ENCODE data around the gene SLC8A1.

Gene SLC8A1

GRCh38 chr2:40265602-40266001 lies 186.3 kb downstream of the SLC8A1 start:
- no peak for TF ChIP-seq CTCF (IDR thresholded peaks at IDR 0.05; ENCODE audit: insufficient read depth, missing control alignments)
- DNase-seq (ENCODE audit: insufficient read length, low spot score) (no peak), FAIRE-seq (no peak)

DNA sequence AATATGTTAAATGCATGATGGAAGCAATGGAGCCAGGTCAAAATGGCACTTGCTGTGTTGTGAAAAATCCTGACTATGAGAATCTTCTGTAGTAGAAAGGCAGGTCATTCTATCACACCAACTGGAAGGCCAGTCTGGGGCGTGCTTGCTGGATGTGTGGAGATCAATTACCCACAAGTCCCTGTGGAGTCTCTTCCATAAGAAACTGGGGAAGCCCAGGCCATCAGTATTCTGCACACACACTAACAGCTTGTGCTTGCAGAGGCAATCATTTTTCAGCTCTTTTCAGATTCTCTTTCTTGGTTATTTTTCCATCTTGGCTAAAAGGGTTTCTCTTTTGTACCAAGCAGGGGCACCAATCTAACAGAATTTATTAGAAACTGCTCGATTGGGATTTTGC lies 190.8 kb downstream of the SLC8A1 start:
- DNase-seq (ENCODE audit: insufficient read length, low spot score) = no peak
- no peak for FAIRE-seq
- TF ChIP-seq CTCF (IDR thresholded peaks at IDR 0.05; ENCODE audit: insufficient read depth, missing control alignments) = no peak

DNA sequence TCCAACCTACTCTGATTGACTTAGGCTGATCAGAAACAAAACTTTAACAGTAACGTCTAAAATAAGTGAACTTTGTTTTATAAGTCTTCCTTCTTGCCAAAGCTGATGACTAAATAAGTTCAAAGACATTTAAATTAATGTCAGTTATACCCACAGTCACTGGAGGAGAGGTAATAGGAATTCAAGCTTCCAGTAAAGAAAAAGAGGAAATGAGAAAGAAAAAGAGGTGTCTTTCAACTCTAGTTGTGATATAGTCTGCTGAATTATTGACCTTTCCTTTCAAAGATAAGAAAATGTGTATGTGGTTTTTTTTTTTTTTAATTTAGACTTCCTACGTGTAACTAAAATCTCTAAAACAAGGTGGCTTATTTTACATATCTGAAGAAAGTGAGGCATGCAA lies 191.5 kb downstream of the SLC8A1 start:
- DNase-seq (ENCODE audit: insufficient read length, low spot score) (no peak), FAIRE-seq (no peak)
- TF ChIP-seq CTCF (IDR thresholded peaks at IDR 0.05; ENCODE audit: insufficient read depth, missing control alignments) = no peak

DNA sequence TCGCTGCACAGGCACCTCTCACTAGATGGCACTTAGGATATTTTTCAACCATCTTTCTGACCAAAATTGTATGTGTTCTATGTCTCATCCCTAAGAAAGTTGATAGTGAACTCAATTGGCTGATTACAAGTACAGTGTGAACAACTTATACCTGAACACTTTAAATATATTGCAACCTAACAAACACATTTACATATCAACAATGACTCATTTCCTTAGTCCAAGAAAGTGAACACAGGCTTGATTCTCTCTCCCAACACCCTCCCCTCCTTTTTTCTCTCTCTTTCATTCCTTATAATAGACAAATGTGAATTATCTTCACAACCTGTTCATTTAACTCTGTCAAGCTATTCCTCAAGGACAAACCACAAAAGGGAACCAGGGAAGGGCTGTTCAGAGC lies 192.0 kb downstream of the SLC8A1 start:
- TF ChIP-seq CTCF (IDR thresholded peaks at IDR 0.05; ENCODE audit: insufficient read depth, missing control alignments) = no peak
- no peak for FAIRE-seq
- no peak for DNase-seq (ENCODE audit: insufficient read length, low spot score)

DNA sequence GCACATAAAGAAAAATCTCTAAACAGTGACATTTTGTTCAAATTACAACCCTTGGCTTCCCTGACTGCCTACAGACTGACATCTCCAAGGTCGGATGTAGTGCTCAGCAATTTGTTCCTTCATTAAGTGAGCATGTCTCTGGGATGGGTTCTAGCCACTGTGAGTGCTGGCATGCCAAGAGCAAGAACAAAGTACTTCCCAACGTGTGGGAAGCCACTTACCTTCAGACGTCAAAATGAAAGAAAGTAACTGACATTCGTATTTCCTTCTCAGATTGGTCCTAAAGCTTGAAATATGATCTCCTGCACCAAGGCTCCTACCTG lies 193.8 kb downstream of the SLC8A1 start:
- FAIRE-seq = no peak
- DNase-seq (ENCODE audit: insufficient read length, low spot score) = no peak

GRCh38 chr2:40257340-40258134 lies 194.4 kb downstream of the SLC8A1 start:
- TF ChIP-seq CTCF (IDR thresholded peaks at IDR 0.05; ENCODE audit: insufficient read depth, missing control alignments) = no peak
- FAIRE-seq = peak; percentile 16
- DNase-seq (ENCODE audit: insufficient read length, low spot score) = no peak

More for the DNA sequence above, 193.8 kb downstream of the SLC8A1 start:
- TF ChIP-seq CTCF (IDR thresholded peaks at IDR 0.05; ENCODE audit: insufficient read depth, missing control alignments) = no peak

GRCh38 chr2:40256649-40257048 lies 195.2 kb downstream of the SLC8A1 start:
- TF ChIP-seq CTCF (IDR thresholded peaks at IDR 0.05; ENCODE audit: insufficient read depth, missing control alignments) = no peak
- FAIRE-seq (peak; percentile 6), DNase-seq (ENCODE audit: insufficient read length, low spot score) (no peak)
